ENCODE results near the gene ZFP57.

The ZFP57 gene

DNA sequence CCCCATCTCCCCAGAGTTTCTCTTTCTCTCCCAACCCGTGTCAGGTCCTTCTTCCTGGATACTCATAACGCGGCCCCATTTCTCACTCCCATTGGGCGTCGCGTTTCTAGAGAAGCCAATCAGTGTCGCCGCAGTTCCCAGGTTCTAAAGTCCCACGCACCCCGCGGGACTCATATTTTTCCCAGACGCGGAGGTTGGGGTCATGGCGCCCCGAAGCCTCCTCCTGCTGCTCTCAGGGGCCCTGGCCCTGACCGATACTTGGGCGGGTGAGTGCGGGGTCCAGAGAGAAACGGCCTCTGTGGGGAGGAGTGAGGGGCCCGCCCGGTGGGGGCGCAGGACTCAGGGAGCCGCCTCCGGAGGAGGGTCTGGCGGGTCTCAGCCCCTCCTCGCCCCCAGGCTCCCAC is 42.3 kb upstream of the ZFP57 start, which contains the start of gene HLA-F:
HLA-F (plus strand) TSS at position 173 of the 404 bp plus-strand sequence; CDS start at position 203, 30 bp downstream.
- H3K4me3 ChIP-seq (ENCODE audit: low read depth in 1 of 2, low read length in 1 of 2): peak within 1 kb of the TSS; percentile 91 to 96
- H3K9me3 ChIP-seq: no peaks in the 10 kb centered on the region
- peaks cover 22 to 32% of the 10 kb centered on the region in 2 experiments for H3K4me1 ChIP-seq (ENCODE audit: control insufficient read depth in 1 of 2, insufficient read depth in 1 of 2, low read depth in 1 of 2, low read length in 1 of 2)
- H3K36me3 ChIP-seq: peaks cover 48% of the 10 kb centered on the region
- TF ChIP-seq, protein P1, sequence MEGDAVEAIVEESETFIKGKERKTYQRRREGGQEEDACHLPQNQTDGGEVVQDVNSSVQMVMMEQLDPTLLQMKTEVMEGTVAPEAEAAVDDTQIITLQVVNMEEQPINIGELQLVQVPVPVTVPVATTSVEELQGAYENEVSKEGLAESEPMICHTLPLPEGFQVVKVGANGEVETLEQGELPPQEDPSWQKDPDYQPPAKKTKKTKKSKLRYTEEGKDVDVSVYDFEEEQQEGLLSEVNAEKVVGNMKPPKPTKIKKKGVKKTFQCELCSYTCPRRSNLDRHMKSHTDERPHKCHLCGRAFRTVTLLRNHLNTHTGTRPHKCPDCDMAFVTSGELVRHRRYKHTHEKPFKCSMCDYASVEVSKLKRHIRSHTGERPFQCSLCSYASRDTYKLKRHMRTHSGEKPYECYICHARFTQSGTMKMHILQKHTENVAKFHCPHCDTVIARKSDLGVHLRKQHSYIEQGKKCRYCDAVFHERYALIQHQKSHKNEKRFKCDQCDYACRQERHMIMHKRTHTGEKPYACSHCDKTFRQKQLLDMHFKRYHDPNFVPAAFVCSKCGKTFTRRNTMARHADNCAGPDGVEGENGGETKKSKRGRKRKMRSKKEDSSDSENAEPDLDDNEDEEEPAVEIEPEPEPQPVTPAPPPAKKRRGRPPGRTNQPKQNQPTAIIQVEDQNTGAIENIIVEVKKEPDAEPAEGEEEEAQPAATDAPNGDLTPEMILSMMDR (IDR thresholded peaks at IDR 0.05): peak; percentile 17
- peak within 1 kb of the TSS; percentile 95 for H3K27ac ChIP-seq
- no peaks in the 10 kb centered on the region for H3K27me3 ChIP-seq

DNA sequence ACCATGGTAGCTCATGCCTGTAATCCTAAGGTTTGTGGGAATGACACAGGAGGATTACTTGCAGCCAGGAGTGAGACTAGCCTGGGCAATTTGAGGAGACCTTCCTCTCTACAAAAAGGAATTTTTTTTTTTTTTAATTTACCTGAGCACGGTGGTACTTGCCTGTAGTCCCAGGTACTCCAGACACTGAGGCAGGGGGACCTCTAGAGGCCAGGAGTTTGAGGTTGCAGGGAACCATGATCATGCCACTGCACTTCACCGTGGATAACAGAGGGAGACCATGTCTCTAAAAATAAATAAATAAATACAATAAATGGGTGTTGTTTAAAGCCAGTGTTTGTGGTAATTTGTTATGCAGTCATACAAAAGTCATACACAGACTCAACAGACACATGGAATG is 39.9 kb upstream of the ZFP57 start:
- Histone ChIP-seq H3K9me3 (no peaks in the 10 kb centered on the region), H3K36me3 (peaks cover 24% of the 10 kb centered on the region), H3K4me1 (ENCODE audit: control insufficient read depth in 1 of 2, insufficient read depth in 1 of 2, low read depth in 1 of 2, low read length in 1 of 2) (peaks cover 19 to 22% of the 10 kb centered on the region in 2 experiments), H3K27ac (no peak overlapping the region), H3K27me3 (peaks cover 15% of the 10 kb centered on the region), H3K4me3 (ENCODE audit: low read depth in 1 of 2, low read length in 1 of 2) (no peak overlapping the region)
- TF ChIP-seq, protein P1 (IDR thresholded peaks at IDR 0.05): no peak

DNA sequence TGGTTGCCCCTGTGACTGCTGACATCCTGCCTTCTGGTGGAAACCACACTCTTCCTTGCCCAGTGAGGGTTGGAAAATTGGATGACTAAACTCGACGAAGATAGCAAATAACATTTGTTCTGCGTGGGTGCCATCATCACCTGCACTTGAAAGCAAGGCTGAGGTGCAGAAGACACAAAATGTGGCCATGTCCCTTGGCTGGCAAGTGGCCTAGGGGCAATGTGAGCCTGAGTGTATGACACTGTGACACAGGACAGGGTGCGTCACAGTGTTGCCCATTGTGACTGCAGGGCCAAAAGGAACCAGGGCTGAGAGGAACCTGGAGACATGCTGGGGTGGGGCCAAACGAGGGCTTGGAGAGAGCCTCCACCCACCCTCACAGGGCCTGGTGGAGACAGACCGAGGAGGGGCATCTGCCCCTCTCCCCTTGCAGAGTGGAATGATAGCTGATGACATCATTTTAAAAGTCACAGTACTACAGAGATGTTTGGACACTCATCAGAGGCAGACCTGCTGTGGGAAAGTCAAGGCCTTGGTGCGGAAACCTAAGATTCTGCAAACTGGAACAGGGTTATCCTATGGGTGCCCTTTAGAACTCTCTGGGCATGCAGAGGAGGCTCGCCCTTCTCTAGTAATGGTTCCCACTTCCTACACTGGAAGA is 29.5 kb upstream of the ZFP57 start:
- Histone ChIP-seq H3K36me3 (no peaks in the 10 kb centered on the region), H3K4me1 (ENCODE audit: control insufficient read depth in 1 of 2, insufficient read depth in 1 of 2, low read depth in 1 of 2, low read length in 1 of 2) (peaks cover 0 to 5% of the 10 kb centered on the region in 2 experiments), H3K27ac (no peak overlapping the region), H3K9me3 (no peaks in the 10 kb centered on the region), H3K4me3 (ENCODE audit: low read depth in 1 of 2, low read length in 1 of 2) (no peak overlapping the region), H3K27me3 (peaks cover 59% of the 10 kb centered on the region)
- TF ChIP-seq, protein P1 (IDR thresholded peaks at IDR 0.05): no peak

DNA sequence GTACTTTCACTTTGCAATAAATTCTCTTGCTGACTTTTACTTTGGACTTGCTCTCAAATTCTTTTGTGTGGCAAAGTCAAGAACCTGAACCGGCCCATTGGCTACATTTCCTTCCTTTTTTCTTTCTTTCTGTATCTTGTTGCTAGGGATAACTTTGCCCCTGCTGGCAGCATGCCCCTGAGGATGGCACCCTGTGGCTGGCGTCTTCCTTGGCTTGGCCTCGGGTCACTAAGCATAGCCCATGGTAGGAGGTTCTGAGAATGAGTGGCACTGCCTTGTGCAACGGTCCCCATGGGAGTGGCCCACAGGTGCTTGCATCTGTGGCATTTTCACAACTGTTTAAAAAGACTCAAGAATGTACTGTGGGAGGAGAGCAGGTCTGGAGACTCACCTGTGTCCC is 28.2 kb upstream of the ZFP57 start:
- Histone ChIP-seq H3K27me3 (peaks cover 66% of the 10 kb centered on the region), H3K9me3 (no peaks in the 10 kb centered on the region), H3K27ac (no peak overlapping the region), H3K36me3 (no peaks in the 10 kb centered on the region), H3K4me3 (ENCODE audit: low read depth in 1 of 2, low read length in 1 of 2) (no peak overlapping the region), H3K4me1 (ENCODE audit: control insufficient read depth in 1 of 2, insufficient read depth in 1 of 2, low read depth in 1 of 2, low read length in 1 of 2) (peaks cover 0 to 5% of the 10 kb centered on the region in 2 experiments)
- TF ChIP-seq, protein P1 (IDR thresholded peaks at IDR 0.05): no peak

DNA sequence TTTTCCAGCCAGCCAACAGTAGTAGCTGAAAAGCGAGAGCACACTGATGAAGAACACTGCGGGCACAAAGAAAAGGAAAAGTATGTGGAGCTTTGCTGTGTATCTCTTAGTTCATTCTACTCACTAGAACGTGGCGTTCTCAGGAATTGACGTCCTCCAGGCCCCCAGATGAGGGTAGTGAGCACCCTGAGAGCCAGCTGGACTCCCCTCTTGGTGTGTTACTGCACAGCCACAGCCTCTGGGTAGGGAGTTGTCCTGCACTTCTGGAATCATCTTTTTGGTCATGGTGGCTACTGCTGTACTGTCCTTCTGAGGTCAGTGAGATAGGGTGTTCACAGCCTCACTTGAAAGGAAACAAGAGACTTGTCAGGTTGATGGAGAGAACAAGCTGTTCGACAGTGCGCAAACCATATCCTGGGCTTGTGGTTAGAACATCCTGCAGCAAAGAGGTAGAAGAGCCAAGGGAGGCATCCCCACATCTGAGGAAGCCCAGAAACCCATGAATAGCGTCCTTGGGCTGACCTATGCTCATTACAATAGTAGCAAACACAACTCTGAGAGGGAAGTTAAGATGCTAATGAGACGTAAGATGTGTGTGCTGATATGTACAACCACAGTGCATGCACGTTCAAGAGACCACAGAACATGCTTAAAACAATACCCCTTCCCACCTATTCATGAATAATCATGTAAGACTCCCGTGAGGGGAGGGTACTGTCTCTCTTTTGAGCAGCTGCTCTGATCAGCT is 27.7 kb upstream of the ZFP57 start:
- H3K4me1 ChIP-seq (ENCODE audit: control insufficient read depth in 1 of 2, insufficient read depth in 1 of 2, low read depth in 1 of 2, low read length in 1 of 2): peaks cover 0 to 5% of the 10 kb centered on the region in 2 experiments
- TF ChIP-seq, protein P1 (IDR thresholded peaks at IDR 0.05): no peak
- H3K27me3 ChIP-seq: peaks cover 71% of the 10 kb centered on the region
- no peaks in the 10 kb centered on the region for H3K9me3 ChIP-seq
- H3K36me3 ChIP-seq: no peaks in the 10 kb centered on the region
- no peak overlapping the region for H3K27ac ChIP-seq
- no peak overlapping the region for H3K4me3 ChIP-seq (ENCODE audit: low read depth in 1 of 2, low read length in 1 of 2)
